K562 (cell line): Measurements from ENCODE around the gene PPIF. TPM values are rescaled to one million over a fixed set of nuclear protein-coding genes. Genes with fewer than 3 reads are reported as not detected.

Experiments used
- C11orf30 ChIP-seq: fragments of 450-650 bp; IDR thresholded peaks from 2 replicates; pipeline ENCODE4 v1.6.1; 2016; ENCODE audit warnings: low read depth, mild to moderate bottlenecking
- CTBP1 ChIP-seq: fragments of 450-650 bp; IDR thresholded peaks from 2 replicates; pipeline ENCODE4 v1.6.1; 2016; ENCODE audit warnings: borderline replicate concordance
- E2F3 ChIP-seq: fragments of 250-450 bp; sonication (Bioruptor Pico); IDR thresholded peaks from 2 replicates; pipeline ENCODE4 v1.4.0; 2020; ENCODE audit warnings: mild to moderate bottlenecking
- E2F4 ChIP-seq: sonication (generic); formaldehyde crosslinking; IDR thresholded peaks from 2 replicates; pipeline ENCODE4 v1.8.0; 2022; ENCODE audit warnings: mild to moderate bottlenecking, low read depth, missing genetic modification reagents
- REST ChIP-seq, 2 experiments: fragments of 450-650 bp; formaldehyde crosslinking in 1 of 2; IDR thresholded peaks; 2 replicates each; pipeline versions ENCODE4 v1.4.0 to v1.6.1; 2014 to 2020; ENCODE audit warnings: mild to moderate bottlenecking in 2 of 2, borderline replicate concordance in 1 of 2, low read depth in 1 of 2
- TCF7L2 ChIP-seq: fragments of 150-350 bp; IDR thresholded peaks from 2 replicates; pipeline ENCODE4 v1.6.1; 2016; ENCODE audit warnings: low read depth, mild to moderate bottlenecking, low read length, moderate library complexity
- THAP7 ChIP-seq: fragments of 250-450 bp; sonication (Bioruptor Pico); IDR thresholded peaks from 2 replicates; pipeline ENCODE4 v1.5.0; 2021
- ZNF740 ChIP-seq, 3 experiments: fragments of 200-800 bp in 1 of 3; sonication (Bioruptor generic) in 1 of 3; sonication (generic) in 1 of 3; formaldehyde crosslinking in 1 of 3; IDR thresholded peaks; 2 replicates each; pipeline versions ENCODE4 v1.6.1 to v1.8.0; 2016 to 2022; ENCODE audit warnings: mild to moderate bottlenecking in 2 of 3, missing compliant biosample characterization in 2 of 3, missing genetic modification characterization in 2 of 3, missing genetic modification reagents in 1 of 3
- polyA plus RNA-seq, 8 experiments: library from polyadenylated mRNA; depleted of rRNA in 4 of 8; stranded (reverse) in 5 of 8; unstranded in 3 of 8; fragments of >200 nt; fragmentation: Nextera tagmentation in 2 of 8; fragmentation: Illumina TruSeq in 1 of 8; extraction: Ambion mirVana in 2 of 8; extraction: Trizol in 1 of 8; gene quantifications; 2 replicates each; pipeline versions ENCODE4 v1.2.1 to v1.2.3, GENCODE V29; 2011 to 2014; ENCODE audit warnings: inconsistent platforms in 1 of 8, missing spikeins in 1 of 8
- total RNA-seq, 7 experiments: library from RNA; depleted of rRNA in 6 of 7; stranded (reverse); fragments of >200 nt in 6 of 7; fragmentation: Illumina TruSeq in 2 of 7; extraction: Trizol in 2 of 7; gene quantifications; 2 replicates each; pipeline versions ENCODE4 v1.2.1 to v1.2.3, GENCODE V29; 2011 to 2021; ENCODE audit warnings: low replicate concordance in 1 of 7
- TF ChIP-seq, protein P1 (sequence below), 2 experiments: IDR thresholded peaks; 2 replicates each; pipeline ENCODE4 v1.6.1; 2011; ENCODE audit warnings: borderline replicate concordance in 1 of 2, control low read depth in 1 of 2, low read depth in 1 of 2, low read length in 1 of 2, mild to moderate bottlenecking in 1 of 2, mixed read lengths in 1 of 2, moderate library complexity in 1 of 2; ENCODE audit not compliant: insufficient read depth in 1 of 2, insufficient read length in 1 of 2, poor library complexity in 1 of 2, severe bottlenecking in 1 of 2; ENCODE audit errors: extremely low read depth in 1 of 2
- TF ChIP-seq, protein P2 (sequence below): sonication (generic); formaldehyde crosslinking; IDR thresholded peaks from 2 replicates; pipeline ENCODE4 v1.8.0; 2022; ENCODE audit warnings: missing genetic modification reagents, mild to moderate bottlenecking, borderline replicate concordance

The PPIF gene
- total and polyA plus RNA-seq, 9 of the 15 experiments (the other 6 are each of a cell fraction or from before 2014, with no cell fraction given): 40.9 to 287 (median 117) TPM

GRCh38 chr10:79347226-79347893 lies at the start of gene PPIF (continued):
- TF ChIP-seq REST (IDR thresholded peaks at IDR 0.05; ENCODE audit: borderline replicate concordance): peak; percentile 44; the same call in 1 of the 2 replicates
- no peak for TF ChIP-seq REST (CRISPR knock-in tag; IDR thresholded peaks at IDR 0.05; ENCODE audit: low read depth)
- TF ChIP-seq, protein P1, sequence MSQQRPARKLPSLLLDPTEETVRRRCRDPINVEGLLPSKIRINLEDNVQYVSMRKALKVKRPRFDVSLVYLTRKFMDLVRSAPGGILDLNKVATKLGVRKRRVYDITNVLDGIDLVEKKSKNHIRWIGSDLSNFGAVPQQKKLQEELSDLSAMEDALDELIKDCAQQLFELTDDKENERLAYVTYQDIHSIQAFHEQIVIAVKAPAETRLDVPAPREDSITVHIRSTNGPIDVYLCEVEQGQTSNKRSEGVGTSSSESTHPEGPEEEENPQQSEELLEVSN (IDR thresholded peaks at IDR 0.05; ENCODE audit: borderline replicate concordance in 1 of 2, extremely low read depth in 1 of 2, insufficient read depth in 1 of 2, insufficient read length in 1 of 2, low read depth in 1 of 2, low read length in 1 of 2, poor library complexity in 1 of 2, severe bottlenecking in 1 of 2): peak; percentile 90 to 97
- no peak for TF ChIP-seq E2F4 (CRISPR knock-in tag)
- TF ChIP-seq CTBP1: peak; percentile 85
- no peak for TF ChIP-seq ZNF740 (CRISPR knock-in tag; IDR thresholded peaks at IDR 0.05)
- TF ChIP-seq ZNF740 (tag; IDR thresholded peaks at IDR 0.05): no peak
- TF ChIP-seq, protein P2, sequence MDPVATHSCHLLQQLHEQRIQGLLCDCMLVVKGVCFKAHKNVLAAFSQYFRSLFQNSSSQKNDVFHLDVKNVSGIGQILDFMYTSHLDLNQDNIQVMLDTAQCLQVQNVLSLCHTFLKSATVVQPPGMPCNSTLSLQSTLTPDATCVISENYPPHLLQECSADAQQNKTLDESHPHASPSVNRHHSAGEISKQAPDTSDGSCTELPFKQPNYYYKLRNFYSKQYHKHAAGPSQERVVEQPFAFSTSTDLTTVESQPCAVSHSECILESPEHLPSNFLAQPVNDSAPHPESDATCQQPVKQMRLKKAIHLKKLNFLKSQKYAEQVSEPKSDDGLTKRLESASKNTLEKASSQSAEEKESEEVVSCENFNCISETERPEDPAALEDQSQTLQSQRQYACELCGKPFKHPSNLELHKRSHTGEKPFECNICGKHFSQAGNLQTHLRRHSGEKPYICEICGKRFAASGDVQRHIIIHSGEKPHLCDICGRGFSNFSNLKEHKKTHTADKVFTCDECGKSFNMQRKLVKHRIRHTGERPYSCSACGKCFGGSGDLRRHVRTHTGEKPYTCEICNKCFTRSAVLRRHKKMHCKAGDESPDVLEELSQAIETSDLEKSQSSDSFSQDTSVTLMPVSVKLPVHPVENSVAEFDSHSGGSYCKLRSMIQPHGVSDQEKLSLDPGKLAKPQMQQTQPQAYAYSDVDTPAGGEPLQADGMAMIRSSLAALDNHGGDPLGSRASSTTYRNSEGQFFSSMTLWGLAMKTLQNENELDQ (CRISPR knock-in tag): no peak
- TF ChIP-seq TCF7L2: no peak
- no peak for TF ChIP-seq C11orf30
- TF ChIP-seq THAP7 (CRISPR knock-in tag): 0 out of 2 replicates have a peak, but pooled peaks have one; percentile 19
- peak; percentile 77 for TF ChIP-seq E2F3 (CRISPR knock-in tag)
